ENCODE data around the gene ZBTB37.

- no peak for TF ChIP-seq CTCF (IDR thresholded peaks at IDR 0.05; ENCODE audit: low read depth, low read length, poor library complexity, severe bottlenecking)
- no peak for TF ChIP-seq EZH2phosphoT487 (IDR thresholded peaks at IDR 0.05; ENCODE audit: borderline replicate concordance, low read length)
These were observed 11.3 kb upstream of the ZBTB37 start for GRCh38 chr1:173856903-173857302.
